Measurements from ENCODE around the gene GAN.

The GAN gene

DNA sequence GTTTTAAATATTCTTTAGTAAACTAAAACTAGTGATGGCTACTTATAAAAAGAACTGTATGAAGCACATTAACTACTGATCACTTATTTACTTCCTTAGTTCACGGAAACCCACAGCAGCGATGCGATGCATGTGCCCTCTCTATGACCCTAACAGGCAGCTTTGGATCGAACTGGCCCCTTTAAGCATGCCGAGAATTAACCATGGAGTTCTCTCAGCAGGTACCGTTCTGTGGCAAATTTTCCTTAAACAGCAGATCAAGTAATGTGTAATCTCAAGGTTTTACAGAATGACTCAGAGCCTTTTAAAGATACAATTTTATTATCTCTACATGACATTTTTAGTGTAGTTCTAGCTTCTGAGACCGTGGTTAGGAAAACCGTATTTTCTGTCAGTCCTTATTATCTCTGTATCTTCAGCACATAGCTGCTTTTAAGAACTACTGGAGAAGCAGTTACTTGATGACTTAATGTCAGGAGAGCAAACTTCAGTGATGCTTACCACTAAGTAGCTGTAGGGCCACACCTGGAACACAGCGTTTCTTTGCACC lies 43.0 kb downstream of the GAN start:
- no peak for DNase-seq

DNA sequence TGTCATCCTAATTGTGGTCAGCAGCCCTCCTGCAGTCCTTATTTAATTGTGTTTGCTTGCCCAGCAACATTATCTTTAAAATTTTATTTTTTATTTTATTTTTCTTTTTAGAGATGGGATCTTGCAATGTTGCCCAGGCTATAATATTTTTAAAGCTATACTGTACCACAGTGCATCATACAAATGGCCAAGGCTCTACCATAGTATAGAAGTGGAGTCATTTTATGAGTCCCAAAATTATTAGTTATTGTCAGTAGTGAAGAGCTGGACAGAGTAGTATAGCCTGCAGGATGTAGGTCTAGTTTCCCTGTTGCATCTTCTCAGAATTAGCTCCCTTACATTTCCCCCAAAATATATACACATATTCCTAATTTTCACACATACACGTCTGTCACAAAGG lies 44.1 kb downstream of the GAN start:
- no peak for DNase-seq

DNA sequence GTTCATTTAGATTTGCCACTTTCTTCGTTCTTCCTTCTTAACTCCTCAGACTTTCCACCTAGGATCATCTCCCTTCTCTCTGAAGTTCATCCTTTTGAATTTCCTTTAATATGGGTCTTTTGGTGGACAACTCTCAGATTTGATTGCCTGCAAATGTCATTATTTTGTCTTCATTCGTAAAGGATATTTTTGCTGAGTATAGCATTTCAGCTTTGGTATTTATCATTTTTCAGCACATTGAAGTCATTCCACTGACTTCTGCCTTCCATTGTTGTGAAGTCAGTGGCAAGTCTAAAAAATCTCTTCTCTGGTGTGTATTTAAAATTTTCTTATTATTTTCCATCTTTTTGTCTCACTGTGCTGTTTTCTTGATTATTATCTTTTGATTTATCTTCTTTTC lies 45.4 kb downstream of the GAN start:
- no peak for DNase-seq

DNA sequence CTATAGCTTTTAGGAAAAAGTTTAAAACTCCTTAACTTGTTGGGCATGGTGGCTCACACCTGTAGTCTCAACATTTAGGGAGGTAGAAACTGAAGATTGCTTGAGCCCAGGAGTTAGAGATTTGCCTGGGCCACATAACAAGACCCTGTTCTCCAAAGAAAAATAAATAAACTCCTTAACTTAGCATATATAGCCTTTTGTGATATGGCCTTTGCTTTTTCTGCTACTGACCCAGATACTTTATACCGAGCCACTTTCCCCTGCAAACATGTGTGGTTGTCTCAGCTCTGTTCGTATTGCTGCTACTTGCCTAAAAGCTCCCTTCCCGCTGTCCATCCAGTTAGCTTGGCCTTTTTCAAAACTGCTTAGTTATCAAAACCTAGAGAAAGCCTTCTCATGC lies 51.0 kb downstream of the GAN start:
- DNase-seq = no peak

DNA sequence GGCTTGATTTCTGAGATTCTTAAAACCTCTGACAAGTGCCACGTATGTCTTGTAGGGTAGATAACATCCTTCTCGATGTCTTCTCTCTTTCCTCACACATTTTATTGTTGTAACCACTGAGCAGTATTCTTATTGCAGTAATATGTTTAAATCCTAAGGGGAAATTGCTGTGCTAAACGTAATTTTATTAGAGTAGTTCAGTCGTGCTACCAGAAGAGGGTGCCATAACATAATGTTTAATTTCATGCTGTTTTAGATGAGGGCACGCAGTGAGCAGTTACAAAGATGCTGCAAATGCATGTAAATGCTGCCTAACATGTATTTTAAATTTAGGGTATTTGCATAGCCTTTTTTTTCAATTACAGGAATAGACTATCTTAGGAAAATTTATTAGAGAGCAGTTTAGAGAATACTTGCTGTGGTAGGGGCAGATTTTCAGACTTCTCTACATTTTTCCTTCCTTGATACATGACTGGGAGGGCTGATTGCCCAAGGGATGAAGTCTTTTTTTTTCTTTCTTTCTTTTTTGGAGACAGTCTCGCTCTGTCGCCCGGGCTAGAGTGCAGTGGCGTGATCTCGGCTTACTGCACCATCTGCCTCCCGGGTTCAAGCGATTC lies 51.7 kb downstream of the GAN start:
- peak in 2 of 14 donors; percentile 1 to 26 for DNase-seq

DNA sequence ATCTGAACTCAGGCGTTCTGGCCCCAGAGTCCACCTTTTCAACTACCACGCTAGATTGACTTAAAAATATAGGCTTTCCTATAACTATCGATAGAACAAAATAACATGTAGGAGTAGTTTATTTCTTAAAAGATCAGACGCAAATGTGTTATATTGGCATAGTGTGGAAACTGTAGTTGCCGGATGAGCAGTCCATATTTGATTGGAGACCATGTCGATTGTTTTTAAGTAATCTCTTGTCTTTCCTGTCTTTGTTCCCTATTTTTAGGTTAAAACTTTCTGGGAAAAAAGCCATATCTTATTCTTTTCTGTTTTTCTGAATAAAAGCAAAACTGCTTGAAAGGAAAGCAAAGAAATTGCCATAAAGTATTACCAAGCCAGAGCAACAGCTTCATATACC lies 53.1 kb downstream of the GAN start:
- DNase-seq = no peak

DNA sequence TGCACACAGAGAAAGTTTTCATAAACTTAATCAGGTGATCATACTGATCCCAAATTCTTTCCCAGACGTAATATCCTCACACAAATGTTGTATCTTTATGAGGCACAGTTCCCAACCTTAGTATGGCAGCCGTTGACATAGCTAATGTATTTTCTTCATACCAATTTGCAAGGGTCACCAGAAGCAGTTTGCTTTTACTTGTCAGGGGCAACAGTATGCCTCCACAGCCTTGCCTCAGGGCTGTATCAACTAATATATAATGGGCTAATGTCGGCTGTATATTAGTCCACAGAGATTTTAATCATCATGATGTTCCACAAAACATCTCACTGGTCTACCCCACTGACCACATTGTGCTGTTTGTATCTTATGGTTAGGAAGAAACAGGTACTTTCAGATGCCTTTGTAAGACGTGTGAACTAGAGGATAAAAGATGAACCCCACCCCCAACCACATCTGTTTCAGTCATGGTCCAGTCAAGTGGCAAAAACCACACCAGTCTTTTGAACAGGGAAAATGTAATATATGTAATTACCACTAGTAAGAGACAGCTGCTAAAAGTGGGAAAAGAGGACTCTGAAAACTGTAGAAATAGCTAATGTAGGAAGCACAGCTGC lies 55.2 kb downstream of the GAN start:
- no peak for DNase-seq

DNA sequence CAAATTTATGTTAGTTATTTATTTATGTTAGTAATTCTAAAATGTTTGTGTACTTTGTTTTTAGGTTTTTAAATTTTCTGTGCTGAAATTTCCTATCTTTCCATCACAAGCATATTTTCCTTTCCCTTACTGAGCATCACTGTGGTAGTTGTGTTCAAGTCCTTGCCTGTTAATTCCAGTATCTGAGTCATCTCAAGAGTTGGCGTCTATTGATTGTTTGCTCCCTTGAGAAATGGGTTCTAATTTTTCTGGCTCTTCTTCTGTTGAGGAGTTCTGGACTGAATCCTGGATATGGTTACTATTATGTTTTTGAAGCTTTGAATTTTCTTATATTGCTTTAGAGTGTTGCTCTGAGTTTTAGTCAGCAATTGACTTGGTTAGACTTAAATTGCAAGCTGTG lies 56.3 kb downstream of the GAN start:
- DNase-seq = no peak

DNA sequence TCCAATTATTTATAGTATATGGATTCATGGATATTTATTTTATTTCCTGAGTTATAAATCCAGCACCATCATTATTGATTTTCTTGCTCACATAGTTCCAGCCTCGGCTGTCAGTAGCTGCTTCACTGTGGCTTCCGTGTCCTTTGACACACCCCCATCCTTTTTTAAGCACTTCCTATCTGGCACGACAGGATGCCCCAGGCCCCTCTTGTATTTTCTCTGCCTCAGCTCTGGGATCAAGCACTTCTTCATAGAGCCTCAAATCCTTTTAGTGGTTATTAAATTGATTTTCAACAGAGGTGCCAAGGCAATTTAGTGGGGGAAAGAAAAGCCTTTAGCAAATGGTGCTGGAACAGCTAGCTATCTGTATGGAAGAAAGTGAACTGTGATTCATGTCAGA lies 59.8 kb downstream of the GAN start:
- DNase-seq = no peak

DNA sequence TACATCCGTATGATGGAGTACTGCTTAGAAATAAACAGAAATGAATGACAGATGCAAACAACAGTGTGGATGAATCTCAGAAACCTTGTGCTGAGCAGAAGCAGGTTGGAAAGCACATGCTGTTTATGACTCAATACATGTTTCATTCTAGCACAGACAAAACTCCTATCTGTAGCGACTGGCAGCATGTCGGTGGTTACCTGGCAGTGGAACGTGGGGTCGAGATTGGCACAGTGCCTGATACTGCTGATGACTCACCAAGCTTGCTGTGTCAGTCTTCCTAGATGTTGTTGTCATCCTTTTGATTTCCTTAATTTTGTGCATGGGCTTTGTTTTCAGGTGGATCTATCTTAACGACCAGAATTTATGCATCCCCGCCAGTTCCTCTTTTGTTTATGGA lies 62.1 kb downstream of the GAN start:
- DNase-seq = no peak

DNA sequence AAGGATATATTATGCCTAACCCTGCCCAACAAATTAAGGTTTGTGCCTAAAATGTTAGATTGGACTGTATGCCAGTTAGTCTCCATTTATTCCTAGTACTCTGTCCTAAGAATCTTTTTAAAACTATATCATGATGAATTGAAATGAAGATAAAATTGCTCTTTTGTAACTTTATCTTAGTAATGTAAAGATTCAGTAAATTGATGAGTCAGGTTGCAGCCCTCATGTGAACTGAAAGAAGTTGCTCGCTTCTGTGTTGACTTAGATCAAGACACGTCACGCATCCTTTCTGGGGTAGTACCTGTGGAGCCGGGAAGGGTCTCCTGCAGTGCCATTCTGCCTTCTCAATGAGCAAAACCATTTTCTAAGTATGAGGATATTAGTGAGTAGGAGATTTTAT lies 63.3 kb downstream of the GAN start:
- DNase-seq = no peak

DNA sequence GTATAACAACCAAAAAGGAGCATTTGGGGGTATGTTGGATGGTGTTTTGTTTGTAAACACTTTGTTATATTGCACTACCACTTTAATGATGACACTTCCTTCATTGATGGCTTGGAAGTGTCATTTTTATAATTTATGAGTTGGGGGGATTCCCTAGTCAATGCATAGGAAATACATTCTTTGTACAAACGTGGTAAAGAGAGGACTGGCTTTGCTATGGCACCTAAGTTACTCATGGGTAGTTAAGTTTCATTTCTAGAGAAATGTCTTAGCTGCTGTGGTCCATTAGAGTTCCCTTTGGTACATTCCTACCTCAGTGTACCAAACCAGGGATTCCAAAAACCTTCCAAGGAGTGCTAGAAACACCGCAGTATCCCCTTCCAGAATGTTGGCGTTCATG lies 66.2 kb downstream of the GAN start:
- no peak for DNase-seq

DNA sequence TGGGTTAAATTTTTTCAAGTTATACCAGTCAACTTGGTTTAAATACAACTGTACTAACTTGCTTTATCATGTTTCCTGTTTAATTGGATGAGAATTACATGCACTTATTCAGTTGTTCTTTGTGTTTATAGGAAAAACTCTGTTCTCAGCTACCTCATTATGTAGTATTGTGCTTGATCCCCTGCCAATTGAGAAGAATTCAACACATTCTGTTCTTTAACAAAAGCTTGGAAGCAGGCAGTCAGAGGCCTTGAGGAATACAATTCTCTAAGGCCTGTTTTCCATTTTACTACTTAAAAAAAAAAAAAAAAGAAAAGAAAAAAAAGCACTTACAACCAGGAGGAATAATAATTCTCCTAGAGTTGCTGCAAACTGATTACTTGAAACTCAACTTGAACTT lies 69.2 kb downstream of the GAN start:
- no peak for DNase-seq

DNA sequence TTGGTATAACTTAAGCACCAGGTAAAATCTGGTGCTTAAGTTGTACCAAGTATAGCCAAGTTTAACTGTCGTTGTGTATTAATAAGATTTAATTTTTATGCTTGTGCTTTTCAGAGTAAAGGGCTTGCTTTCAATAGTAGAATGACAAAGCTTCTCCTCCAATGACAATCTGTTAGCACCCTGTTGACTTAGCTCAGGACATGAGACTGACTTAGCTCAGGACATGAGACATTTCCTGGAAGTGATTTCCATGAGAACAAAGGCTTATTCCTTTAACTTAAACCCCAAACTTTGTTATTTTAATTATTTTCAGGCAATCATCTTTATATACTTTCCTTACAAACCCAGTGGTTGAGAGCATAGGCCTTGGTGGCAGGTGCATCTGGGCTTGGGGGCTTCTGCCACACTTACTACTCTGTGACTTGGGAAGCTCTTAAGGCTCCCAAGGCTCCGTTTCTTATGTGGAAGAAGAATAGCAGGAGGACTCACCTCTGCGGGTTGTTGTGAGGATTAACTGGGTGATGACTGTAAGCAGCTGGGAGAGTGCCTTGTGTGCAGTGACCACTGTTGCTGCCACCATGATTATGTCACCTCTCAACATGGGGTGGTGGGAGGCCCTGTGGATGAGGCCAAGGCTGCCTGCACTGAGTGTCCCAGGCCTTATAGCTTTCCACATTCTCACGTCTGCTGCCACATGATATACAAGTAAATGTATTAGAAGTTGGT lies 70.4 kb downstream of the GAN start:
- no peak for DNase-seq

DNA sequence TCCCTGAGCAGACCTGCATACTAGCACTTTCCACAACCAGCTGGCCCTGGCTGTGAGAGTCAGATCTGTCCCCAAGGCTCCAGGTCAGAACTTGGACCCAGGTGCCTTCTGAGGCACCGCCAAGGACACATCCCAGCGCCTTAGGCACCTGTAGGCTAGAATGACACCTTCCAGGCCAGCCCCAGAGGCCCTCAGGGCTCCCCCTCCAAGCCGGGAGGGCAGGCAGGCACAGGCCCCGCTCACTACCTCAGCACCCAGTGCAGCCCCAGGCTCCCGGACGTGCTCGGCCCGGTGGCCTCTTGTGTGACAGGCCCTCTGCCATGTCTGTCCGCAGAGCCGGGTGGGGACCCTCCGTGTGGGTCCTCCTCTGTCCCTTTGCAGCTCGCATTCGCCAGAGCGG lies 73.6 kb downstream of the GAN start:
- no peak for DNase-seq

DNA sequence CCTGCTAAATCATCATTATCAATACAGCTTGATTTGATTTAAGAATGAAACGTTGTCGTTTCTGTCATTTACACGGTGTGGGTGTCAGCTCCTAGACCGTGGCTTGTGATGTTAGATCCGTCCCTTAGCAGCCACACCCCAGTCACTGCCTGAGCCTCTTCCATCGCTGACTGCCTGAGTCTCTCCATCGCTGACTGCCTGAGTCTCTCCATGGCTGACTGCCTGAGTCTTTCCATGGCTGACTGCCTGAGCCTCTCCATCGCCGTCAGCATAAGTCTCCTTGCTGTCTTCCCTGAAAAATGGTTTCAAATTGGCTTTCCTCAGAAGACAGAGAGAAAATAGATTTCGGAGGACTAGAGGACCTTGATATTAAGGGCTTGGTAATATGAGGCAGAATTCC lies 76.1 kb downstream of the GAN start:
- no peak for DNase-seq

DNA sequence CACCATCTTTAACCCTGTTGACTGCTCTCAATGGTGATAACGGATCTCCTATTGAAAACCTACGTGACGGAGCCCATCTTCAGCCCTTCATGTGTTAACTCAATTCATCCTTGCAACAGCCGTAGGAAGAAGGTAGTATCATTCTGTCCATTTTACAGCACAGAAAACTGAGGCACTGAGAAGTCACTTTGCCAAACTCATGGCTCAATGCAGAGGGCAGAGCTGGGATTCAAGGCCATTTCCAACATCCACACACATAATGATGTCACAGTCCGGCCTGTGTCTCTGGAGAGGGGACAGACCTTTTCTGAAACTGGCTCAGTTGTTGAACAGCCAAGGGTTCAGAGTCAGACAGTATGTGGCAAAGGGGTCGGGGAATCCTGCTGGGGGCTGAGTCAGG lies 77.2 kb downstream of the GAN start:
- DNase-seq = no peak

DNA sequence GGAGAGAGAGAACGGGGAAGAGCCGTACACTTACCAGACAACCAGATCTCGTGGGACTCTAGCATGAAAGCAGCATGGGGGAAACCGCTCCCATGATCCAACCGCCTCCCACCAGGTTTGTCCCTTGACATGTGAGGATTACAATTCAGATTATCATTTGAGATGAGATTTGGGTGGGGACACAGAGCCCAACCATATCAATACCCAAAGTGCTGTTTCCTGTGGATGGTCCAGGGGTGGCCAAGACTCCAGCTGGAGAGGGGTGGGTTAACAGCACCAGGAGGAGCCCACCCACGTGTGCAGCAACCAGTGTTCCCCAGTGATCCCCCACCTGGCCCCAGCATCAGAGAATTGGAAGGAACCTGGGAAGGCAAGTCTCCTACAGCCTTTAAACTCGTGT lies 79.7 kb downstream of the GAN start:
- no peak for DNase-seq

DNA sequence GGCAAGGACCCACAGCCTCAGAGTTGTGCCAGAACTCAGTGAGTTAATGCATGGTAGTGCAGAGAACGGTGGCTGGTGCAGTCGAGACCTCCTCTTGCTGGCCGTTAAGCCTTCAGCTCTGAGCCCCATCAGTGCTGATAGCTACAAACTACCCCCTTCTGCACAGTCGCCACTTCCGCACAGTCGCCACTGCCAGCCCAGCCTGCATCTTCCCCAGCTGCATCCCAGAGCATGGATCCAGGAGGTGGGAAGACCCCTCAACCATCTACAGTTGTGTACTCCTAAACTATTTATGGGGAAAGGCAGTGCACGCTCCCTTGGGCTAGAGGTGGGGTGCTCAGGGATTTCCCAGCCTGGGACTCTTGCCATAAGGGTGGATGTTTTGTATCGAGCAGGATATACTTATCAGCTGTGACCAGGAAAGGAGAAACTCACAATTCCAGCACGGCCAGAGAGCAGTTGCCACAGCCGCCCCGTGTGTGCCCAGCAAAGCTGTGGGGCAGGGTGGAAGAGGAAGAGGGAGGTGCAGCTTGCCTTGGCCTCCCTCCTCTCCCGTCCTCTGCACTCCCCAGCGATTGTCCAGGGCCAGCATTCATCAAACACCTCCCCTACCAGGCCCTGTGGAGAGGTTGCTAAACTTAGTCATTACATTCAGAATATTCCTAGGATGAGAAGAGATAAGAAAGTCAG lies 80.3 kb downstream of the GAN start:
- DNase-seq = no peak

DNA sequence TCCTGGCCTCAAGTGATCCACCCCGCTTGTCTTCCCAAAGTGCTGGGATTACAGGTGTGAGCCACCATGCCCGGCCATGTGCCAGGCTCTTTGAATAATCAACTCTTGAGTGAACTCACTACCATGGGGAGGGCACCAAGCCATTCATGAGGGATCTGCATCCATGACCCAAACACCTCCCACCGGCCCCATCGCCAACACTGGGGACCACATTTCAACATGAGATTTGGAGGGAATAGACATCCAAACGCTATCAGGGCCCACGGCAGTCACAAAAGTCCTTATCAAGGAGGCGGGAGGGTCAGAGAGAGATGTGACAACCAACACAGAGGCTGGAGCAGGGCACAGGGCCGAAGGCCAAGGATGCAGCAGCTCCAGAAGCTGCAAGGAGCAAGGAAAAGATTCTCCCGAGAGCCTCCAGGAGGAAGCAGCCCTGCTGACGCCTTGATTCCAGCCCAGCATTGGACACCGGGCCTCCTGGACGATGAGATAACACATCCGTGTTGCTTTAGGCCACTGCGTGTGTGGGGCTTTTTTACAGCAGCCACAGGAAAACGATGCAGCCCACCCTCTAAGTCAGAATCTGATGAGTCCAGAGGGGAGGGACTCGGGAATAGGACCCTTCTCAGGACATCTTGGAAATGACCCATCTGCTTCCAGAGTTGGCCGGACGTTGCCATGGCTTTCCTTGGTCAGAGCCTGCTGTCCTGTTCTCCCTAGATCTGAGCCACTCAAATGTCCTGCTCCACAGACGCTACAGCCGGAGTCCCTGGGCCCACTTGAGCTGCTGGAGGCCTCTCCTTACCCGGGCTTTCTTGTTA lies 82.5 kb downstream of the GAN start:
- no peak for DNase-seq

DNA sequence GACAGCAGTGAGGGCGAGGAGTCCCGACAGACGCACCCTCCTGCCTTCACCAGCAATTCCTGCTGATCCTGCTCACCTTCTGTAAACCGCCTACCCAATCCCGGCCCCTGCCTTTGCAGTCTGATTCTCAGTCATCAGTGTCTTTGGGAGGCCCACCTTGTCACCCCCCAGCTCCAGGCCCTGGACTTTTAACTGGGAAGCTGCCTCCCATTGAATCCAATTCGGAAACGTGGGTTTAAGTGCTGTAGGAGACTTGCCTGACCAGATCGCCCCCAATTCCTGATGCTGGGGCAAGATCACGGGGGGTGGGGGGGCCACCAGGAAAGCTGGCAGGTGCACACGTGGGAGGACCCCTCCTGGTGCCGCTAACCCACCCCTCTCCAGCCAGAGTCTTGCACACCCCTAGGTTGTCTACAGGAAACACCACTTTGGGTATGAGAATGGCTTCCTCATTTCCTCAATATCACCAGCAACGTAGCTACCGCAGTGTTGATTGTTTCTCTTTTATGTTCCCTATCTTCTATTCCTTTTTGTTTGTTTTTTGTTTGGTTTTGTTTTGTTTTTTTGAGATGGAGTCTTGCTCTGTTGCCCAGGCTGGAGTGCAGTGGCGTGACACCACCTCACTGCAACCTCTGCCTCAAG lies 83.2 kb downstream of the GAN start:
- DNase-seq = no peak

DNA sequence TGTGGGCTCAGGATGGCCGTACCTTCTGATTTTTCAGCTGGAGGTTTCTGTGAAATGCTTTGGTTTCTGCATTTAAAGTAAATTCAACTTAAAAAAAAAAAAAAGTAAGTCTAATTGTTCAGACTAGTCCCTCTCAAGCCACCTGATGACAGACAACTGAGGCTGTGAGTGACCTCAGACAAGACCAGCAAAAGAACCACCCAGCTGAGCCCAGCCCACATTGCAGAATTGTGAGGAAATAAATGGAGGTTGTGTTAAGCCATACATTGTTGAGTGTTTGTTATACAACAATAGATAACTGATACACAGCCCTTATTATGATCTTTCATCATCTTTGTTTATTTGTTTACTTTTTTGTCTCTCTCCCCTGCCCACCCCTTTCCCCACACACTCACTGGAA lies 85.1 kb downstream of the GAN start:
- no peak for DNase-seq
